Fibroblast of skin of scalp (primary cell): ENCODE measurements around the gene POLDIP2.
A peak's percentile ranks its signal among the peaks of the same experiment; 100 is the strongest.

ENCODE experiments used
- DNase-seq: peaks from one replicate; pipeline ENCODE4 v3.0.0-alpha.2; 2013

POLDIP2 gene

GRCh38 chr17:28390141-28390540 is 32.8 kb upstream of the POLDIP2 start:
- no peak for DNase-seq

- DNase-seq = no peak
These were observed 30.8 kb upstream of the POLDIP2 start for GRCh38 chr17:28388106-28388505.

DNA sequence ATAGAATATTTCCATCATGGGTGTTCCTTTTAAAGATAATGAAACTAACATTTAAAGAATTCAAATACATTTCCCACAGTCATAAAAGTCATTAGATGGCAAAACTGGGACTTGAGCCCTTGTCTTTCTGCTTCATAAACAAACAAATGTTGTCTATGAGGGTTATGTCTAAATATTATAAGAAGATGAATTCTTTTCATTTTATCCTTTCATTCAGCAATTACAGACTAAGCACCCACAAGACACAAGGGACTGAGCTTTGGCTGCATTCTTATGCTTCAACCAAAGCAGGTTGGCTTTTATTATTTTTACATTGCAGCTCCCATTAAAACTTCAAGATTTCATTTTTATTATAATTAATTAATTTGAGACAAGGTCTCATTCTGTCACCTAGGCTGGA is 29.1 kb upstream of the POLDIP2 start:
- no peak for DNase-seq

- DNase-seq = no peak
These were observed 28.1 kb upstream of the POLDIP2 start for GRCh38 chr17:28385406-28385805.

GRCh38 chr17:28385037-28385400 is 27.7 kb upstream of the POLDIP2 start:
- DNase-seq = no peak

- DNase-seq = no peak
These were observed 27.1 kb upstream of the POLDIP2 start for GRCh38 chr17:28384281-28385036.

DNA sequence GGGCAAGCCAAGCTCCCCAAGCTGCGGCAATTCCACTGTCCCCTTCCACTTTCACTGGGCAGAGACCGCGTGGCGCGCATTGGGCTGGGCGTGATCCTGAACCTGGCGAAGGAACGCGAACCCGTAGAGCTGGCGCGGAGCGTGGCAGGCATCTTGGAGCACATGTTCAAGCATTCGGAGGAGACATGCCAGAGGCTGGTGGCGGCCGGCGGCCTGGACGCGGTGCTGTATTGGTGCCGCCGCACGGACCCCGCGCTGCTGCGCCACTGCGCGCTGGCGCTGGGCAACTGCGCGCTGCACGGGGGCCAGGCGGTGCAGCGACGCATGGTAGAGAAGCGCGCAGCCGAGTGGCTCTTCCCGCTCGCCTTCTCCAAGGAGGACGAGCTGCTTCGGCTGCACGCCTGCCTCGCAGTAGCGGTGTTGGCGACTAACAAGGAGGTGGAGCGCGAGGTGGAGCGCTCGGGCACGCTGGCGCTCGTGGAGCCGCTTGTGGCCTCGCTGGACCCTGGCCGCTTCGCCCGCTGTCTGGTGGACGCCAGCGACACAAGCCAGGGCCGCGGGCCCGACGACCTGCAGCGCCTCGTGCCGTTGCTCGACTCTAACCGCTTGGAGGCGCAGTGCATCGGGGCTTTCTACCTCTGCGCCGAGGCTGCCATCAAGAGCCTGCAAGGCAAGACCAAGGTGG is 24.0 kb upstream of the POLDIP2 start:
- DNase-seq = no peak

DNA sequence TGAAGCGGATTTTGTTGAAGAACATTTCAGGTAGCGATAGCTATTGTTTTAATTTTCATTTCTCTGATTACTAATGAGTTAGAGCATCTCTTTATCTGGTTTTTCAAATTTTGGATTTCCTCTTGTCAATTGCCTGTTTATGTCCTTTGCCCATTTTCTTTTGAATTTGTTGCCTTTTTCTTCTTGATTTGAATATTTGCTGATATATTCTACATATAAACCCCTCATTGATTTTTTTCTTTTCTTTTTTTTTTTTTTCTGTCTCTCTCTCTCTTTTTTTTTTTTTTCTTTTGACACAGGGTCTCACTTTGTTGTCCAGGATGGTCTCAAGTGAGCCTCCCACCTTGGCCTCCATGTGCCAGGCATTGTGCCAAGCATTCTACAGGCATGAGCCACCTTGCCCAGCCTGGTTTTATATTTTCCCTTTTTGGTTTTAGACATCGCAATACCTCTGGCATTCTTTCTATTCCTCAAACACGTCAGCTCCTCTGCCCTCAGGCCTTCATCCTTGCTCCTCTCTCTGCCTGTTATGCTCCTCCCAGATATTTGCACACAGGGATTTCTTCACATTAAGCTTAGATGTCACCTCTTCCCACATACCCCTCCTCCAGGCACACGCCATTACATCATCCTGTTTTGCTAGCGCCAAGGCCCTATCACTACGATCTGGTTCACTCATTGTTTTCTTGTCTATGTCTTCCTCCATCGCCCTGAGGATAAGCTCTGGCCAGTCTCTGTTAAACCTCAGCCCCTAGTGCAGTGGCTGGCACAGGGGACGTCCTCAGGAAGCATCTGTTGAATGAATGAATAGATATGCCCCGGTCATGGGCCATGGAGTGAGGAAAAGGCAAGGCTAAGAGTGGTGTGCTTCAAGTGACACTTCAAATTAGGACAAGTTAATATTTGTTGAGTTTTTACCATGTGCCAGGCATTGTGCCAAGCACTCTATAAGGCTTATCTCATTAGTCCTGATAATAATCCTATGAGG is 22.8 kb upstream of the POLDIP2 start:
- peak; percentile 31 for DNase-seq

DNA sequence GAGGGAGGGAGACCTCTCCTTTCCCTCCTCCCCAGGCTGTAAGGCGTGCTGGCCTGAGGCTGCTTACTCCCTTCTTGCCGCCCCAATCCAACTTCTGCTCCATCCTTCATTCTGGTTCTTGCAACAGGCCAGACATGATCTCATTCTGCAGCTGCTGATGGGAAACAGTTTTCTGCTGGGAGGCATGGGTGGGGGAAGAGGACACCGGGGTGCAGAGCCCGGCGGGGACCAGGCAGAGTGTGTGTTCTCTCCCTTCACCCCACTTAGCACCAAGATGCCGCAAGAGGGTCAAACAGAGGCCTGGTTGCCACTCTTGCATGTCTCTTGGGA is 15.6 kb upstream of the POLDIP2 start:
- DNase-seq = no peak

- peak; percentile 19 for DNase-seq
These were observed 15.0 kb upstream of the POLDIP2 start for GRCh38 chr17:28372203-28372944.

- DNase-seq = peak; percentile 97
These were observed 14.2 kb upstream of the POLDIP2 start, which contains the start of gene SARM1 for GRCh38 chr17:28371245-28372202. Gene SARM1, plus strand, starts transcription at chr17:28371694. Its CDS starts 339 bp downstream, at chr17:28372033.

DNA sequence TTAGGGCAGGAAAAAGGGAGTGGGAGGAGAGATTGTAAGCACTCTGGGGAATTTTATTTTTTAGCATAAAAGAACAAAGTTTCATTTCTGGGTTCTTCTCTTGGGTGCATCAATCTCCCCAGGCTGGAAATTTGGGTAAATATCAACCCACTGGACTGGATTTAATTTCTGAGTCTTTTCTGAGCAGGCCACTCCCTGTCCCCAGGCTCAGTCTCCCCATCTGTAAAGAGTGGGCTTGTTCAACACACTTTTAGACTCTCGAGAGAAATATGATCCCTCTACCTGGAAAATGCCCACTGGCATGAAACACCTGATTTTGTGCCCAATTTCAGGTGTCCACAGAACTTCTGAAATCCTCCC is 13.4 kb upstream of the POLDIP2 start:
- DNase-seq = no peak

- peak; percentile 52 for DNase-seq
These were observed 12.9 kb upstream of the POLDIP2 start, which contains the start of gene VTN for GRCh38 chr17:28370035-28370743. Gene VTN, minus strand, starts transcription at chr17:28370307. Its CDS starts 104 bp downstream, at chr17:28370203.

DNA sequence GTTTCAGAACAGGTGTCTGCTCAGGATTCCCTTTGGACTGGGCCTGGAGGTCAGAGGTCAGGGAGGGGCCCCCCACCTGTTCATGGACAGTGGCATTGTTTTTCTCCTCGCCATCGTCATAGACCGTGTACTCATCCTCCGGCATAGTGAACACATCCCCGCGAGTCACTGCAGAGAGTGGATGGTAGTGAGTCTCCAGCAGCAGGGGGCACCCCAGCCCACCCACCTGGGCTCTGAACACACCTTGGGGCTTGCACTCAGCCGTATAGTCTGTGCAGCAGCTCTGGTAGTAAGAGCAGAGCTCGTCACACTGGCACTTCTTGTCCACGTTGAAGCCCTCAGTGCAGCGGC is 12.3 kb upstream of the POLDIP2 start:
- DNase-seq = no peak

DNA sequence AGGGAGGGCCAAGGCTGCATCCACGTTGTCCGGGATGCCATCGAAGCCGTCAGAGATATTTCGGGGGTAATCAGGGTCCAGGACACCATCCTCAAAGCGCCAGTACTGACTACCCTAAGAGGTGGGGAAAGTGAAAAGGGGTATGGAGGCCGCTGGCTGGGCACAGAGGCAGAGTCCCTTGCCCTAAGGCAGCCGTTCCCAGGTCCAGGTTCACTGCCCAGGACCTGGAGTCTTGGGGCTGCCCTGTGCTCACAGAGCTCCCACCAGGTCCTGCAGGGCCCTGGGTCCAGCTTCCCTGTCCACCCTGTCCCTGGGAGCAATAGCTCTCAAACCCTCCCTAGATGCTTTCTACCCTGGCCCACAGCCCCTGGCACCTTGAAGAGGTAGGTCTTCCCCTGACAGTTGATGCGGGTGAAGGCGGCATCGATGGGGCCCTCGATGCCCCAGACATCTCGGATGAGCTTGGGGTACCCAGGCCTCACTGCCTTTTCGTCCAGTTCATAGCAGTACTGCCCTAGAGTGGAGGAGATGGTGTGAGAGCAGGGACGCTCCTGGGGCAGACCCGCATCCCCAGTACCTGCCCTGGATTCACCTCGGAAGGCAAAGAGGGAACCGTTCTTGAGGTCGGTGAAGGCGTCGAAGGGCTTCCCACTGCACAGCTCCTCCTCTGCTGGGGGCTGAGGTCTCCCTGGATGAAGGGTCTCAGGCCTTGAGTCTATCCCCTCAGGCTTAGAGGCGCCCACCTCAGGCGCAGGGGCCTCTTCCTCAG is 11.8 kb upstream of the POLDIP2 start:
- no peak for DNase-seq

GRCh38 chr17:28368306-28368831 is 11.0 kb upstream of the POLDIP2 start:
- DNase-seq = no peak

- DNase-seq = no peak
These were observed 10.4 kb upstream of the POLDIP2 start for GRCh38 chr17:28367641-28368305.

DNA sequence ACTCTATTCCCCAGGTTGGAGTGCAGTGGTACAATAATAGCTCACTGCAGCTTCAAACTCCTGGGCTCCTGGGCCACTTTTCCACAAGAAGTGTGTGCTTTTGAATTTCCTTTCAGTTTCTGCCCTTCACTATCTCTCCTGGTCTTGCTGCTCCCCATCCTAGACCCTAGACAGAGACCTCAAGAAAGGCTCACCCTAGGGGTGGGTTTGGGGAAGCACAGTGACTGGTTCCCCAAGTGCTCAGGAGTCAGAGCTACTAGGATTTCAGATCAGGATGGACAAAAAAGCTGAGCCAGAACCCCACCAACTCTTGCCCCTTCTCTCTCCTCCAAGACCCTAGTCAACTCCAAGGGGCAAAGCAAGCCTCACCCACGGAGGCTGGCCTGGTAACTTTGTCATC is 9.3 kb upstream of the POLDIP2 start:
- no peak for DNase-seq

GRCh38 chr17:28365487-28365886 is 8.2 kb upstream of the POLDIP2 start:
- DNase-seq = no peak
